BJ (cell line): ENCODE results near the gene USP13. TPM values are rescaled to one million over a fixed set of nuclear protein-coding genes. Genes with fewer than 3 reads are reported as not detected.

Experiments used
- CTCF ChIA-PET: fragments of 350-600 bp; formaldehyde crosslinking; extraction: SDS; loops from one replicate; lab custom pipeline; 2021; ENCODE audit warnings: antibody characterized with exemption, inconsistent platforms; lab: Yijun Ruan, JAX
- POLR2A ChIA-PET: fragments of 300-600 bp; sonication (Branson Sonifier 250); formaldehyde crosslinking; extraction: SDS; loops from one replicate; lab custom pipeline; 2021; ENCODE audit warnings: antibody characterized with exemption; lab: Charles Lee
- DNase-seq: peaks from one replicate; pipeline ENCODE4 v3.0.0-alpha.2; 2011; ENCODE audit warnings: low read depth
- H3K27me3 ChIP-seq: 2 replicates; pipeline ENCODE4 v1.6.0; 2011; ENCODE audit warnings: low read length; ENCODE audit not compliant: control insufficient read depth, insufficient read depth
- H3K36me3 ChIP-seq: 2 replicates; pipeline ENCODE4 v1.5.1; 2011; ENCODE audit warnings: low read length; ENCODE audit not compliant: control insufficient read depth, insufficient read depth
- H3K4me3 ChIP-seq: 2 replicates; pipeline ENCODE4 v1.5.1; 2011; ENCODE audit warnings: low read depth, mild to moderate bottlenecking, control low read depth, low read length
- CTCF ChIP-seq: IDR thresholded peaks from 2 replicates; pipeline ENCODE4 v1.5.1; 2011; ENCODE audit warnings: low read depth, mild to moderate bottlenecking, control low read depth, inconsistent platforms, low read length, moderate library complexity; ENCODE audit not compliant: insufficient read depth
- polyA plus RNA-seq: library from polyadenylated mRNA; depleted of rRNA; stranded (reverse); fragments of >200 nt; gene quantifications from 2 replicates; pipeline ENCODE4 v1.2.3, GENCODE V29; 2011

USP13 gene
- polyA plus RNA-seq, 1 experiment: 10.5 TPM

GRCh38 chr3:179766416-179767133 is 113.7 kb downstream of the USP13 start:
- POLR2A ChIA-PET: no interaction called here
- H3K27me3 ChIP-seq: no peaks in the 10 kb centered on the region
- no peak overlapping the region for H3K4me3 ChIP-seq
- H3K36me3 ChIP-seq: no peaks in the 10 kb centered on the region
- DNase-seq: no peak
- CTCF ChIA-PET: interaction anchor here (0.6 to 2.4 kb wide), 3 partner anchors 15 to 829 kb away, joined by 3 to 12 read pairs (median 3); no protein-coding TSS in a partner anchor
- no peak for TF ChIP-seq CTCF

DNA sequence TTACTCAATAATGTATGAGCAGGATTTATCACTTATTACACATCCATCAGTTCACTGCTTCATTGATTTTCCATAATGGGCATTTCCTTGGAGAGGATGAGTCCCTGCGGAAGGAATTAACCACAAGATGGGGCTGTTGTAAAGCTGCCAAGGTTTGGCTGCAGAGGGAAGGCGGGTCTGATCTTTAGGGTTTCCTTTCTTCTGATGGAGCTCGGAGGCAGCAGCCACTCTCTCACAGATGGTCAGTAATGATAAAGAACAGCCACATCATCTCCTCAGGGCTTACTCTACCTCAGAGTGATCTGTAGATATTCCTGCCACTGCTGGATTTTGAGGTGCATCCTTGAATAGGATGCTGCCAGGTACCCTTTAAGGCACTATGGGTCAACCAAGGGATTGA is 115.2 kb downstream of the USP13 start:
- DNase-seq: peak; percentile 3
- H3K27me3 ChIP-seq: no peaks in the 10 kb centered on the region
- H3K36me3 ChIP-seq: peaks cover 2% of the 10 kb centered on the region; the same call in 1 of the 2 replicates
- POLR2A ChIA-PET: no interaction called here
- CTCF ChIA-PET: interaction anchor here (0.6 to 2.4 kb wide), 7 partner anchors 13 to 834 kb away, joined by 3 to 12 read pairs (median 3); partner anchors contain the start of gene TTC14
- TF ChIP-seq CTCF: peak; percentile 72
- no peak overlapping the region for H3K4me3 ChIP-seq

GRCh38 chr3:179769411-179770247 is 116.8 kb downstream of the USP13 start:
- no peak overlapping the region for H3K4me3 ChIP-seq
- peaks cover 2% of the 10 kb centered on the region; the same call in 1 of the 2 replicates for H3K36me3 ChIP-seq
- ChIA-PET POLR2A (no interaction called here), CTCF (interaction anchor here (1.2 to 2.0 kb wide), 2 partner anchors 42 to 83 kb away, joined by 3 to 11 read pairs; no protein-coding TSS in a partner anchor)
- no peaks in the 10 kb centered on the region for H3K27me3 ChIP-seq
- no peak for TF ChIP-seq CTCF
- DNase-seq: no peak

GRCh38 chr3:179771797-179772196 is 119.0 kb downstream of the USP13 start:
- ChIA-PET CTCF (interaction anchor here (0.6 to 1.7 kb wide), 4 partner anchors 11 to 174 kb away, joined by 3 to 5 read pairs (median 4); no protein-coding TSS in a partner anchor), POLR2A (no interaction called here)
- DNase-seq: no peak
- peaks cover 2% of the 10 kb centered on the region; the same call in 1 of the 2 replicates for H3K36me3 ChIP-seq
- TF ChIP-seq CTCF: no peak
- H3K4me3 ChIP-seq: no peak overlapping the region
- H3K27me3 ChIP-seq: no peaks in the 10 kb centered on the region

DNA sequence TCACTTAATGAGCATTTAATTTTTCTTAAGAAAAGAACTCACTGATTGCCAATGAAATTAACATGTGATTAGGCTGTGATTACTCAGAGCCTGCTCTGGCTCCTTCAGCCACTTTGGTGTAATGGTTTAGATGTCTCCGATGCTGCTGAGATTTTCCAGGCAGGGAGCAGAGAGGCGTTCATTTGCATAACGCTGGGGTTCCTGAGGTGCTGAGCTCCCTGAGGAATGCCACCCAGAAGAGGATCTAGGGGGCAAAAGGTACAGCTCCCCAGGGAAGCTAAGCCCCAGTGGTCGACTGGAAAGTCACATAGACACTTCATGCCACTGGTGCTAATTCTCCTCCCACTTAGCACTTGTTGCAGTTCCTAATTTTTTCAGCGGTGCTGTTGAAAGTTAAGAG is 119.5 kb downstream of the USP13 start:
- POLR2A ChIA-PET: no interaction called here

More for the DNA sequence above, 119.5 kb downstream of the USP13 start:
- no peak overlapping the region for H3K4me3 ChIP-seq
- CTCF ChIA-PET: interaction anchor here (0.6 to 1.5 kb wide), 3 partner anchors 11 to 173 kb away, joined by 3 to 5 read pairs (median 3); no protein-coding TSS in a partner anchor
- no peak for TF ChIP-seq CTCF
- peaks cover 2% of the 10 kb centered on the region; the same call in 1 of the 2 replicates for H3K36me3 ChIP-seq
- no peaks in the 10 kb centered on the region for H3K27me3 ChIP-seq
- no peak for DNase-seq
